Small intestine (tissue), 7 donors: ENCODE data around the gene ZEB2. TPM values are rescaled to one million over a fixed set of nuclear protein-coding genes. Genes with fewer than 3 reads are reported as not detected.

Source experiments
- DNase-seq, 2 donors: peaks; one replicate each; pipeline versions ENCODE4 v3.0.0 to v3.0.0-alpha.2; 2013
- FAIRE-seq: peaks from 2 replicates; lab custom pipeline; 2012; peaks lifted over from hg19 to GRCh38; lab: Jason Lieb, UNC
- H3K27ac ChIP-seq, 3 donors: one replicate each; pipeline ENCODE4 v1.5.1; 2013; ENCODE audit warnings: low read length in 2 of 3, mild to moderate bottlenecking in 2 of 3, control low read depth in 1 of 3, inconsistent platforms in 1 of 3, low read depth in 1 of 3, moderate library complexity in 1 of 3
- H3K27me3 ChIP-seq, 3 donors: one replicate each; pipeline ENCODE4 v1.6.1; 2013; ENCODE audit warnings: low read length in 3 of 3, inconsistent platforms in 1 of 3; ENCODE audit not compliant: control insufficient read depth in 3 of 3, insufficient read depth in 3 of 3
- H3K36me3 ChIP-seq, 3 donors: one replicate each; pipeline ENCODE4 v1.6.1; 2013; ENCODE audit warnings: low read length in 3 of 3, inconsistent platforms in 1 of 3, low read depth in 1 of 3, mild to moderate bottlenecking in 1 of 3, moderate library complexity in 1 of 3; ENCODE audit not compliant: control insufficient read depth in 3 of 3, insufficient read depth in 2 of 3
- H3K4me1 ChIP-seq, 3 donors: one replicate each; pipeline ENCODE4 v1.6.1; 2013; ENCODE audit warnings: low read length in 2 of 3, inconsistent platforms in 1 of 3, low read depth in 1 of 3, mild to moderate bottlenecking in 1 of 3, moderate library complexity in 1 of 3; ENCODE audit not compliant: control insufficient read depth in 3 of 3, insufficient read depth in 2 of 3
- H3K4me3 ChIP-seq, 3 donors: one replicate each; pipeline ENCODE4 v1.5.1; 2013; ENCODE audit warnings: low read length in 3 of 3, control low read depth in 1 of 3, inconsistent platforms in 1 of 3, low read depth in 1 of 3, mild to moderate bottlenecking in 1 of 3, moderate library complexity in 1 of 3
- H3K9me3 ChIP-seq, 2 donors: one replicate each; pipeline ENCODE4 v1.6.1; 2013; ENCODE audit warnings: low read depth in 1 of 2, low read length in 1 of 2; ENCODE audit not compliant: control insufficient read depth in 2 of 2, insufficient read depth in 1 of 2
- WGBS, 3 donors: extraction: QIAGEN DNeasy Blood & Tissue Kit; methylation state at CpG; one replicate each; pipeline ENCODE4 v1.1.7; 2013; 5-methylcytosine and 5-hydroxymethylcytosine counted together
- polyA plus RNA-seq, 4 donors: library from polyadenylated mRNA; stranded (reverse) in 3 of 4; unstranded in 1 of 4; fragments of 200-250 nt in 3 of 4; fragments of 120-200 nt in 1 of 4; gene quantifications; one replicate each; pipeline versions ENCODE4 v1.2.1 to v1.2.3, GENCODE V29; 2013
- donor health status: healthy with polysubstance abuse.
- donor health status: control.
- donor health status: control.
- donor health status: Bipolar disorder and iron deficiency.
- donor health status: healthy.

ZEB2 gene
- polyA plus RNA-seq, 4 donors: 2.0 to 30.9 (median 15.3) TPM

DNA sequence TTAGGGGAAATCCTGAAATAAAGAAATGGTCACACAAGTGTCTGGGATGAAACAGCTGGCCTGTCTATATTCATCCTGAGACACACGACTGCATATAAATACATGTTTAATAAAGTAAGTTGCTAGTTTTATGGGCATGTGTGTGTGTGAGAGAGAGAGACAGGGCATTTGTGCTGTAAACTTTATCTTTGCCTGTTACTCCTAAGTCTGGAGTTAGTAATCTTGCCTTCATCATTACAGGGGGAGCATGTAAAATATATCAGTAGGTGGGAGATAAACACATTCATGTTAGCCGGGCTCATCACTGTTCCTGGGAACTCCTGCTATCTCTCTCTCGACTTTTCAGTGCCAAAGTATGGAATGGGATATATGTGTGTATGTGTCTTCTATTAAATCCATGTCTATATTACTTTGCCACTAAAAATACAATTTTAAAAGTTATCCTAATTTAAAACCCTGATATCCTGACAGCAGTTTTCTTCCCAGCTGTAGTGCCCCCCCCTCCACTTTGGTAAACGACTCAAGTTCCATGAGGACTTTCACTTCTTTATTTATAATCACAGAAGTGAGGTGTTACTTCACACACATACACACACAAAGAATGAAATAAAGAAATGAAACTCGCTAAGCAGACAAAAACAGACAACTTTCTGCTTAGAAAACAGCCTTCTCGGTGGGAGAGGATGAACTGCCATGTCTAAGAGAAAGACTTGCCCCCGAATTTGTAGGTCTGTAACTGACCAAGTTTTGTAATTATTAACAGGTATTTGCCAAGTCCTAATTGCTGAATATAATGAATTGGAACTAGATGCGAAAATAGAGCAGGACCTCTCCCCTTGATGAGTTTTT lies 947 bp downstream of the ZEB2 start:
- WGBS, 3 donors: 4 to 7% (median 6%) methylated on average over 8 of the region's 8 CpGs
- Histone ChIP-seq H3K4me3 (peak overlapping the region; percentile 52 to 71 (median 62)), H3K27me3 (peaks cover 4 to 86% (median 10%) of the 10 kb centered on the region in 3 donors), H3K9me3 (no peaks in the 10 kb centered on the region), H3K4me1 (peaks cover 0 to 4% (median 0%) of the 10 kb centered on the region in 3 donors), H3K27ac (peak overlapping the region; percentile 24 to 99 (median 88)), H3K36me3 (peaks cover 0 to 2% (median 0%) of the 10 kb centered on the region in 3 donors)
- DNase-seq: no peak
- FAIRE-seq: no peak

DNA sequence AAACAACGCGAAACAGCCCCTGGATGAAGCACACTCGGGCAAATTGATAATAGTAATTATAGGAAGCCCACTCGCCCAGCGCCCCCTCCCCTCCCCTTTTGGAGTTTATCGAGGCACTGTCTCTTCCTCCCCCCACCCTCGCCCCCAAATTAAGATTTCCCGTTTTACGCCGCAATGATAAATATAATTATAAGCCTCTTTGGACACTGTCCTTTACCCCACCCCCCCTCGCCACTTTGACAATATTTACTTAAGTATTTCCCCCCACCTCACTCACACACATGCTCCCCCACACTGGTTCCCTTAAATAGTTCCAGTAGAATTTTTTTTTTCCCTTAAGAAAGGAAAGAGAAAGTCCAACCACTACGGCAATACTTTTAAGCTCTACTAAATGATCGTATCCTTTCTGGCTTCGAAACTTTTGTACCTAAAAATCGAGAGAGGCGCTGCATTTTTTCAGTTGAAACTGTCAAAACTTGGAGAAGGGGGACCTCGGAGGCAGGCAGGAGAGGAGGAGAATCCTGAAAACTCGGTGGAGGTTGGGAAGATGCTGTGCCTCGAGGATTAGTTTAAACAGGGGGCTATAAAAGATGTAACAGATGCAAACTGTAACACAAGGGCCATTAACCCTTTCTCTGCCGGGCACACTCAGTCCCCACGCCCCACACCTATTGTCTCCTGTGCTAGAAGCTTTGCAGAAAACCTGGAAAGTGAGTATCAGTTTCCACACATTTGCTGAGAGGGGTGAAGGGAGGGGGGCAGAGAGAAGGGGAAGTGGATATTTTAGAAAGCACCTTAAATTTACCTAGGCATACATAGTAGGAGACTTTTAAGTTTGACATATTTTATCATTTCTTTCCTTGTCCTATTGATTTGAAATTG lies 1.8 kb downstream of the ZEB2 start:
- FAIRE-seq: no peak
- H3K27ac ChIP-seq: peak overlapping the region; percentile 43 to 99 (median 88)
- H3K9me3 ChIP-seq: no peaks in the 10 kb centered on the region
- H3K4me3 ChIP-seq: peak overlapping the region; percentile 51 to 71 (median 62)
- peaks cover 0 to 6% (median 0%) of the 10 kb centered on the region in 3 donors for H3K36me3 ChIP-seq
- peaks cover 4 to 86% (median 10%) of the 10 kb centered on the region in 3 donors for H3K27me3 ChIP-seq
- WGBS, 3 donors: 1 to 2% (median 1%) methylated on average over 21 of the region's 21 CpGs
- DNase-seq: peak in 1 of 2 donors; percentile 24
- H3K4me1 ChIP-seq: peaks cover 0 to 4% (median 0%) of the 10 kb centered on the region in 3 donors

DNA sequence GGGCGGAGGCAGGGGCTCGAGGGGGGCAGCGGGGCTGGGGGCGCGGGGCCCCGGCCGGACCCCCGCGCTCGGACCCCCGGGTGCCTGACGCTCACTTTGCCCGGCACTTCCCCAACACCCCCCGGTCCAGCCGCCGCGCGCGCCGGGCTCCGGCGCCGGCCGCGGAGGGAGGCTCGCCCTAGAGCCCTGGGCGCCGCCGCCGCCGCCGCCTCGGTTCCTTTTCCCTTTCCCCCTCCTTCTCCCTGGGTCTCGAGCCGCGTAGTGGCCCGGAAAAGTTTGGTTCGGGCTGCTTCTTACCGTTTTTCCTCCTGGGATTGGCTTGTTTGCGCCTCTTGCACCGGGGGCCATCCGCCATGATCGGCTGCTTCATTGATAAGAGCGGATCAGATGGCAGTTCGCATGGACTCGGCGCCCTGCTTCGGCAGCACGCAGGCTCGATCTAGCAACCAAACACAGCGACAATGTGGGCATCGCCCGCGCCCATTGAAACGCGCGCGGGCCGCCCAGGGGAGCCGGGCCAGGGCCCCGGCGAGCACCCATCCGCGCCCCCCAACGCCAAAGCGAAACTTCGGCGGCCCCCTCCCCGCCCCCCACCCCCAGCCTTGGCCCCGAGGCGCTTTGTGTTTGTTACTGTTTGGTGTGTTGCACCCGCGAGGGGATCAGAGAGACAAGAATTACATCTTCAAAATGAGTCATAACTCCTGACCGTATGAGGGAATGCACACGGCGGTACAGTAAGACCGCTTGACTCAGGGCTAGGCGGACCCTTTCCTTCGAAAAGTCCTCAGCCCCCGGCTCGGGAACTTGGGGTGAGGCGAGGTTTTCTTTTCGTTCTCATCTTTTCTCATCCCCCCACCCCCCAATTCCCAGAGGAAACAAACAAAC lies 2.7 kb downstream of the ZEB2 start:
- Histone ChIP-seq H3K4me1 (no peaks in the 10 kb centered on the region), H3K27me3 (peaks cover 3 to 86% (median 4%) of the 10 kb centered on the region in 3 donors), H3K27ac (peak overlapping the region; percentile 74 to 99 (median 88)), H3K36me3 (peaks cover 0 to 6% (median 0%) of the 10 kb centered on the region in 3 donors), H3K9me3 (no peaks in the 10 kb centered on the region), H3K4me3 (peak overlapping the region; percentile 62 to 71 (median 65))
- FAIRE-seq (no peak), DNase-seq (peak; percentile 17 to 52)
- WGBS, 3 donors: 0 to 2% (median 1%) methylated on average over 70 to 83 of the region's 83 CpGs

DNA sequence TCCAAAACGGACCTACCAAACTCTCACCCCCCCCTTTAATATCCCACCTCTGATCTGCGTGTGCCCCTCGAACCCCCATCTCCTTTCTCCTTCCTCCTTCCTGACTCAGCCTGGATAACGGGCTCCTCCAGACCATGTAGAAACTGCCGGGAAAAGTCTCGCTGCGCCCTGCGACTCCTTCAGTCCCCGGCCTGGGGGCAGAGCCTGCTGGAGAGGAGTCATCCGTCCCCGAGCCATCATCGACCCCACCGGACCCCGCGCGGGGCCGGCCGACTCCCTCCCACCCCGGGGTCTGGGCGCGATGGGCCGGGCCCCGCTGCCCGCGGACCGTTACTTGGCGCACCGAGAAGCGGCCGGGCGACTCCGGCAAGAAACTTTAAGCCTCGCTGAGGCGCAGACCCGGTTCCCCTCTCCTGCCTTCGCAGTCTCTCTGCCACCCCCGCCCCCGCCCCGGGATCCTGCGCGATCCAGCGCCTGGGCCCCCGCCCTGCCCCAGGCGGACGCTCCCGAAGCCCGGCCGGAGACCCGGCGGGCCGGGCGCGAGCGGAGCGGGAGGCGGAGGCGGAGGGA lies 3.4 kb downstream of the ZEB2 start:
- 1 to 9% (median 2%) methylated on average over 29 to 57 of the region's 57 CpGs for WGBS, 3 donors
- DNase-seq (peak in 1 of 2 donors; percentile 35), FAIRE-seq (no peak)
- H3K9me3 ChIP-seq: no peaks in the 10 kb centered on the region
- no peaks in the 10 kb centered on the region for H3K4me1 ChIP-seq
- H3K4me3 ChIP-seq: peak overlapping the region; percentile 50 to 71 (median 65)
- peak overlapping the region; percentile 68 to 99 (median 74) for H3K27ac ChIP-seq
- H3K36me3 ChIP-seq: peaks cover 0 to 6% (median 0%) of the 10 kb centered on the region in 3 donors
- peaks cover 3 to 88% (median 4%) of the 10 kb centered on the region in 3 donors for H3K27me3 ChIP-seq

DNA sequence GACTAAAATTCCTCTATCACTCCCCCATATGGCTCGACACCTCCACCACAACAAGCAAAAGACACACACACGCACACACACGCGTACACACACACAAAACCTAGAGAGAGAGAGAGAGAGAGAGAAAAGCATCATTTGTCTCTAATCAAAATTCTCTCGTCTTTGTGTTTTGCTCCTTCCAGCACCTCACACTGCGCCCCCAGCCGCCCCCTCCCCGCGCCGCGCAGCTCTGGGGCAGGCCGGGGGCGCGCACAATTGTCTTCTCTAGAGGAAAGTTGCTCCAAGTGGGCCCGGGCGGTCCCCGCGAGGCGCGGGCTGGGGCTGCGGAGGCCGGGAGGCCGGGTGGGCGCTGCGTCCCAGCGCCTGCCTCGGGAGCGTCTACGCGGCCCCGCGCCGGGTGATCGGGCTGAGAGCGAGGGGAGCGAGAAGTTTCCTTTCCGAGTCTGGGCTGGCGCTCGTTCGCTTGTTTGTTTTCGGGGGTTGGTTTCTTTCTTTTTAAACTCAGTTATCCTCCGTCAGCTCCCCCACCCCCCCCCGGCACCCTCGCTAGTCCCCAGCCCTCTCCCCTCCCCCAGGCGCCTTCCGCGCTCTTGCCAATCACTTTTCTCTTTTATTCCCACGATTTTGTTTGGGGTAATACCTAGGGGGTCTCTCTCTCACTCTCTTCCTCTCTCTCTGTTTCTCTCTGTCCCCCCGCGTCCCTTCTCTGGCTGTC lies 4.1 kb downstream of the ZEB2 start:
- H3K4me1 ChIP-seq: no peaks in the 10 kb centered on the region
- 1 to 6% (median 4%) methylated on average over 46 to 50 of the region's 50 CpGs for WGBS, 3 donors
- H3K9me3 ChIP-seq: no peaks in the 10 kb centered on the region
- H3K27me3 ChIP-seq: peaks cover 3 to 88% (median 4%) of the 10 kb centered on the region in 3 donors
- peak overlapping the region; percentile 68 to 99 (median 72) for H3K27ac ChIP-seq
- FAIRE-seq (no peak), DNase-seq (peak in 1 of 2 donors; percentile 36)
- H3K4me3 ChIP-seq: peak overlapping the region; percentile 50 to 71 (median 65)
- H3K36me3 ChIP-seq: peaks cover 0 to 6% (median 0%) of the 10 kb centered on the region in 3 donors

DNA sequence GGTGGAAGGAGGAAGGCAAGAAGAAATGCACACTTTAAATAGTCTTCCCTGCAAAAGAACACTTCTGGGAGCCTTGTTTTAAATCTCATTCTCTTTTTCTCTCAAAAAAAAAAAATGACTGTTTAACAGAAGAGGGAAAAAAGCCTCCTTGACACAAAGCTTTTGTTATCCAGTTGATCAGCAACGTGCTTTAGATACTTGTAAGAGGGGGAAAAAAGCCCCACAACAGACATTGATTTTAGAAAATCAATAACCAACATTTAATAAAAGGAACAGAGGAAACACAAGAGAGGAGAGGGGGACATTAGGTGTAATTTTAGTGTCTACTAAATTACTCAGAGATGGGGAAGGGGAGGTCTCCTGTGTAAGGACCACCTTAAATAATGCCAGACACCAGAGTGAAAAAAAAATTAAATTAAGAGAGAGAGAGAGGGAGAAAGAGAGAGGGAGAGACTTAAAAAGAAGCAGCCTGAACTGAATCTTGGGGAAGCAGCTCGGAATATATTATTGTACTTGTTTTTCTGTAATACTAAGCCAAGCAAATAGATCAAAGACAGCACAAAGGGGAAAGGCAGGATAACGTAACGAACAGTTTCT lies 4.7 kb downstream of the ZEB2 start:
- Histone ChIP-seq H3K4me1 (no peaks in the 10 kb centered on the region), H3K36me3 (peaks cover 0 to 6% (median 0%) of the 10 kb centered on the region in 3 donors), H3K27ac (peak overlapping the region; percentile 68 to 99 (median 72)), H3K27me3 (peaks cover 2 to 89% (median 4%) of the 10 kb centered on the region in 3 donors), H3K4me3 (peak overlapping the region; percentile 50 to 71 (median 65)), H3K9me3 (no peaks in the 10 kb centered on the region)
- FAIRE-seq (no peak), DNase-seq (no peak)
- WGBS, 3 donors: 11 to 13% (median 12%) methylated on average over 4 of the region's 4 CpGs
